H1 (cell line): Measurements from ENCODE around the gene TSC1. TPM values are rescaled to one million over a fixed set of nuclear protein-coding genes. Genes with fewer than 3 reads are reported as not detected.

Experiments used
- CTCF ChIA-PET: fragments of 300-600 bp; sonication (Branson Sonifier 250); formaldehyde crosslinking; loops from one replicate; lab custom pipeline; 2021; ENCODE audit not compliant: partially characterized antibody; lab: Charles Lee
- POLR2A ChIA-PET: fragments of 300-600 bp; sonication (Branson Sonifier 250); formaldehyde crosslinking; loops from one replicate; lab custom pipeline; 2021; ENCODE audit warnings: inconsistent platforms; ENCODE audit not compliant: partially characterized antibody; lab: Charles Lee
- DNase-seq, 2 experiments: peaks; one replicate each; pipeline versions ENCODE4 v3.0.0 to v3.0.0-alpha.2; 2010 to 2022; ENCODE audit warnings: low spot score in 2 of 2, low read depth in 1 of 2, mixed read lengths in 1 of 2
- FAIRE-seq: peaks from 2 replicates; lab custom pipeline; 2011; peaks lifted over from hg19 to GRCh38; lab: Jason Lieb, UNC
- H2AFZ ChIP-seq: 2 replicates; pipeline ENCODE4 v1.8.1; 2012; ENCODE audit warnings: low read length, inconsistent platforms
- H2AK5ac ChIP-seq: 2 replicates; pipeline ENCODE4 v1.6.1; 2013; ENCODE audit warnings: low read depth, low read length
- H2BK120ac ChIP-seq: replicated peaks from 2 replicates; pipeline ENCODE3; 2013; ENCODE audit warnings: low read depth, low read length, inconsistent platforms
- H2BK12ac ChIP-seq: 2 replicates; pipeline ENCODE4 v1.6.1; 2013; ENCODE audit warnings: low read depth, low read length
- H2BK15ac ChIP-seq: 2 replicates; pipeline ENCODE4 v1.6.1; 2013; ENCODE audit warnings: low read length
- H2BK20ac ChIP-seq: 2 replicates; pipeline ENCODE4 v1.6.1; 2013; ENCODE audit warnings: low read length
- H2BK5ac ChIP-seq: 2 replicates; pipeline ENCODE4 v1.6.1; 2013; ENCODE audit warnings: low read depth, low read length
- H3K14ac ChIP-seq: 2 replicates; pipeline ENCODE4 v1.6.1; 2013; ENCODE audit warnings: inconsistent platforms; ENCODE audit not compliant: insufficient read length
- H3K18ac ChIP-seq: 2 replicates; pipeline ENCODE4 v1.6.1; 2013; ENCODE audit warnings: low read length; ENCODE audit errors: extremely low read depth
- H3K23ac ChIP-seq: 2 replicates; pipeline ENCODE4 v1.6.1; 2013; ENCODE audit warnings: inconsistent platforms; ENCODE audit not compliant: insufficient read length
- H3K23me2 ChIP-seq: 2 replicates; pipeline ENCODE4 v1.6.1; 2013; ENCODE audit warnings: low read depth, low read length
- H3K27ac ChIP-seq: 2 replicates; pipeline ENCODE4 v1.6.1; 2011; ENCODE audit warnings: low read depth, low read length, inconsistent platforms
- H3K27me3 ChIP-seq, 4 experiments: replicated peaks in 1 of 4; 1 replicate in 1 of 4; 2 replicates in 3 of 4; pipeline versions ENCODE4 v1.6.1 to v1.8.1; 2011 to 2013; ENCODE audit warnings: low read length in 3 of 4, mild to moderate bottlenecking in 3 of 4, inconsistent platforms in 2 of 4, mixed read lengths in 2 of 4, moderate library complexity in 1 of 4; ENCODE audit not compliant: control insufficient read depth in 3 of 4, insufficient read depth in 3 of 4; ENCODE audit errors: extremely low read depth in 1 of 4
- H3K36me3 ChIP-seq, 4 experiments: 2 replicates each; pipeline versions ENCODE4 v1.6.1 to v1.8.1; 2011 to 2013; ENCODE audit warnings: mild to moderate bottlenecking in 4 of 4, low read length in 3 of 4, moderate library complexity in 2 of 4, control low read depth in 1 of 4, inconsistent platforms in 1 of 4; ENCODE audit not compliant: insufficient read depth in 4 of 4, control insufficient read depth in 2 of 4
- H3K4ac ChIP-seq: replicated peaks from 2 replicates; pipeline ENCODE3; 2013; ENCODE audit warnings: low read length, low read depth, mixed read lengths, inconsistent platforms; ENCODE audit not compliant: insufficient read length
- H3K4me1 ChIP-seq, 4 experiments: replicated peaks in 1 of 4; 1 replicate in 1 of 4; 2 replicates in 3 of 4; pipeline versions ENCODE4 v1.6.1 to v1.8.1; 2011 to 2013; ENCODE audit warnings: low read length in 3 of 4, inconsistent platforms in 2 of 4, mixed read lengths in 1 of 4; ENCODE audit not compliant: insufficient read depth in 4 of 4, control insufficient read depth in 3 of 4
- H3K4me2 ChIP-seq, 2 experiments: 2 replicates each; pipeline versions ENCODE4 v1.6.1 to v1.8.1; 2011 to 2013; ENCODE audit warnings: low read depth in 2 of 2, low read length in 2 of 2, control low read depth in 1 of 2, inconsistent platforms in 1 of 2, mild to moderate bottlenecking in 1 of 2; ENCODE audit not compliant: insufficient read depth in 1 of 2
- H3K4me3 ChIP-seq, 4 experiments: fragments of 200-600, 300-600 bp in 1 of 4; sonication (generic), shearing (Covaris generic), sonication (Bioruptor Twin) in 1 of 4; 2 replicates each; pipeline versions ENCODE4 v1.5.1 to v1.8.1; 2011 to 2016; ENCODE audit warnings: low read length in 4 of 4, low read depth in 3 of 4, control low read depth in 2 of 4, inconsistent platforms in 2 of 4, mild to moderate bottlenecking in 2 of 4, mixed read lengths in 1 of 4, moderate library complexity in 1 of 4; ENCODE audit not compliant: insufficient read depth in 2 of 4; ENCODE audit errors: extremely low read depth in 1 of 4
- H3K56ac ChIP-seq: replicated peaks from 2 replicates; pipeline ENCODE3; 2013; ENCODE audit warnings: low read depth, mild to moderate bottlenecking, mixed read lengths, low read length, inconsistent platforms; ENCODE audit not compliant: insufficient read length
- H3K79me1 ChIP-seq: 2 replicates; pipeline ENCODE4 v1.6.1; 2013; ENCODE audit warnings: low read depth, low read length, control low read depth
- H3K79me2 ChIP-seq, 2 experiments: 2 replicates each; pipeline versions ENCODE4 v1.6.1 to v1.8.1; 2012 to 2013; ENCODE audit warnings: low read length in 2 of 2, mild to moderate bottlenecking in 2 of 2, inconsistent platforms in 1 of 2; ENCODE audit not compliant: insufficient read depth in 2 of 2, control insufficient read depth in 1 of 2
- H3K9ac ChIP-seq, 4 experiments: replicated peaks in 1 of 4; 1 replicate in 1 of 4; 2 replicates in 3 of 4; pipeline versions ENCODE4 v1.6.1 to v1.8.1; 2011 to 2013; ENCODE audit warnings: low read depth in 3 of 4, low read length in 3 of 4, control low read depth in 2 of 4, mild to moderate bottlenecking in 2 of 4, moderate library complexity in 2 of 4, inconsistent platforms in 1 of 4; ENCODE audit errors: extremely low read depth in 1 of 4
- H3K9me3 ChIP-seq, 2 experiments: 2 replicates each; pipeline versions ENCODE4 v1.6.1 to v1.8.1; 2012 to 2013; ENCODE audit warnings: mild to moderate bottlenecking in 2 of 2, moderate library complexity in 2 of 2, control low read depth in 1 of 2, inconsistent platforms in 1 of 2, low read depth in 1 of 2, low read length in 1 of 2, mixed read lengths in 1 of 2; ENCODE audit not compliant: insufficient read depth in 2 of 2
- H4K20me1 ChIP-seq, 2 experiments: replicated peaks in 1 of 2; 2 replicates each; pipeline versions ENCODE3 to v1.8.1; 2011 to 2013; ENCODE audit warnings: inconsistent platforms in 2 of 2, low read length in 2 of 2, mild to moderate bottlenecking in 1 of 2; ENCODE audit not compliant: insufficient read depth in 2 of 2, control insufficient read depth in 1 of 2
- H4K5ac ChIP-seq: 2 replicates; pipeline ENCODE4 v1.6.1; 2013; ENCODE audit warnings: low read length, low read depth, mixed read lengths, inconsistent platforms; ENCODE audit not compliant: insufficient read length
- H4K8ac ChIP-seq: 2 replicates; pipeline ENCODE4 v1.8.0; 2013; ENCODE audit warnings: mild to moderate bottlenecking, moderate library complexity, low read length, inconsistent platforms; ENCODE audit not compliant: insufficient read depth; ENCODE audit errors: extremely low read depth
- H4K91ac ChIP-seq: replicated peaks from 2 replicates; pipeline ENCODE3; 2013; ENCODE audit warnings: low read length, mixed read lengths, inconsistent platforms; ENCODE audit not compliant: insufficient read length
- EP300 ChIP-seq, 2 experiments: IDR thresholded peaks; 1 replicate in 1 of 2; 2 replicates in 1 of 2; pipeline ENCODE4 v1.6.1; 2011 to 2012; ENCODE audit warnings: low read depth in 2 of 2, low read length in 2 of 2, mild to moderate bottlenecking in 2 of 2, borderline replicate concordance in 1 of 2, inconsistent platforms in 1 of 2, moderate library complexity in 1 of 2
- JUND ChIP-seq: IDR thresholded peaks from 2 replicates; pipeline ENCODE4 v1.6.1; 2011; ENCODE audit warnings: mild to moderate bottlenecking, improper control_type of control experiment, low read length
- NANOG ChIP-seq: IDR thresholded peaks from 2 replicates; pipeline ENCODE4 v1.6.1; 2011; ENCODE audit warnings: low read length, low read depth, mild to moderate bottlenecking, inconsistent platforms; ENCODE audit not compliant: insufficient read depth, poor library complexity, severe bottlenecking
- POLR2AphosphoS5 ChIP-seq: IDR thresholded peaks from 2 replicates; pipeline ENCODE4 v1.6.1; 2011; ENCODE audit warnings: low read depth, low read length
- SP4 ChIP-seq: IDR thresholded peaks from 2 replicates; pipeline ENCODE4 v1.6.1; 2012; ENCODE audit warnings: low read length, inconsistent platforms
- SUZ12 ChIP-seq: fragments of 200-600 bp; sonication (generic); IDR thresholded peaks from 2 replicates; pipeline ENCODE4 v1.6.1; 2012; ENCODE audit warnings: mild to moderate bottlenecking, inconsistent platforms, low read length, moderate library complexity, mixed read lengths
- WGBS, 2 experiments: shearing (Covaris generic) in 1 of 2; methylation state at CpG; one replicate each; pipeline versions ENCODE4 v1.1.6 to v1.1.7; 2013 to 2015; ENCODE audit warnings: low lambda C conversion rate in 2 of 2, mixed read lengths in 2 of 2, inconsistent platforms in 1 of 2, low coverage in 1 of 2, missing lambda C conversion rate in 1 of 2; ENCODE audit not compliant: insufficient replicate concordance in 2 of 2, insufficient coverage in 1 of 2, insufficient read length in 1 of 2; ENCODE audit errors: extremely low coverage in 1 of 2, missing lambda C conversion rate in 1 of 2; 5-methylcytosine and 5-hydroxymethylcytosine counted together
- polyA plus RNA-seq, 7 experiments: library from polyadenylated mRNA; depleted of rRNA in 3 of 7; stranded (reverse) in 5 of 7; unstranded in 2 of 7; fragments of >200 nt in 5 of 7; fragments of 200-250 nt in 2 of 7; gene quantifications; 1 replicate in 5 of 7; 2 replicates in 1 of 7; 4 replicates in 1 of 7; pipeline versions ENCODE4 v1.2.1 to v1.2.3, GENCODE V29; 2011 to 2013; ENCODE audit warnings: missing spikeins in 2 of 7, mixed read lengths in 2 of 7
- total RNA-seq: library from RNA; stranded (reverse); fragmentation: NEBNext Ultra II Directional; extraction: Animal tissue kit (Norgen Biotek cat#: 25700); gene quantifications from 2 replicates; pipeline ENCODE4 v1.2.1, GENCODE V29; 2021

TSC1 gene
- total and polyA plus RNA-seq, 2 of the 8 experiments (the other 6 are each of a cell fraction or from before 2014, with no cell fraction given): 37.2 to 46.0 TPM

- no peaks in the 10 kb centered on the region for H3K23me2 ChIP-seq
- H2AK5ac ChIP-seq: no peak overlapping the region
- H2BK120ac ChIP-seq: no peak overlapping the region
- no peak overlapping the region for H4K8ac ChIP-seq
- H3K4me3 ChIP-seq: no peak overlapping the region
- CTCF ChIA-PET: interaction anchor here (0.6 kb wide), 1 partner anchor 537 kb away, joined by 3 read pairs; no protein-coding TSS in a partner anchor
- no peak overlapping the region for H3K4ac ChIP-seq
- H2BK20ac ChIP-seq: no peak overlapping the region
- no peak overlapping the region for H4K91ac ChIP-seq
- no peak overlapping the region for H3K4me2 ChIP-seq
- H3K27ac ChIP-seq: no peak overlapping the region
- POLR2A ChIA-PET: interaction anchor here (1.5 kb wide), 1 partner anchor 14 kb away, joined by 4 read pairs; the partner anchor contains the start of gene TSC1
- H3K9ac ChIP-seq: no peak overlapping the region
- H2AFZ ChIP-seq: no peak overlapping the region
- no peaks in the 10 kb centered on the region for H3K79me1 ChIP-seq
- TF ChIP-seq SUZ12 (no peak), POLR2AphosphoS5 (no peak), SP4 (no peak), EP300 (IDR thresholded peaks at IDR 0.05; ENCODE audit: borderline replicate concordance in 1 of 2, low read depth in 2 of 2, low read length in 2 of 2) (no peak), JUND (no peak), NANOG (no peak)
- H3K18ac ChIP-seq: no peak overlapping the region
- no peaks in the 10 kb centered on the region for H4K20me1 ChIP-seq
- H3K36me3 ChIP-seq: no peaks in the 10 kb centered on the region
- H3K27me3 ChIP-seq: no peaks in the 10 kb centered on the region
- no peaks in the 10 kb centered on the region for H3K9me3 ChIP-seq
- DNase-seq: no peak
- H2BK5ac ChIP-seq: no peak overlapping the region
- WGBS, 2 experiments: 92% methylated on average over 6 of the region's 6 CpGs; no CpG with 5 or more reads in 1 of the 2 experiments
- H4K5ac ChIP-seq: no peak overlapping the region
- H3K79me2 ChIP-seq: no peaks in the 10 kb centered on the region
- FAIRE-seq: no peak
- H3K23ac ChIP-seq: no peak overlapping the region
- no peaks in the 10 kb centered on the region for H3K4me1 ChIP-seq
- H3K14ac ChIP-seq: no peak overlapping the region
- no peak overlapping the region for H2BK15ac ChIP-seq
- no peak overlapping the region for H2BK12ac ChIP-seq
- no peak overlapping the region for H3K56ac ChIP-seq
Measured at GRCh38 chr9:132957805-132958204, 13.4 kb upstream of the TSC1 start.
